Measurements from ENCODE around the gene PTPRR.

PTPRR gene

GRCh38 chr12:70774055-70774454, 146.5 kb downstream of the PTPRR start:
- Histone ChIP-seq H3K27me3 (no peaks in the 10 kb centered on the region), H3K27ac (no peak overlapping the region), H3K4me3 (ENCODE audit: low read depth in 1 of 2, low read length in 1 of 2) (no peak overlapping the region), H3K9me3 (no peaks in the 10 kb centered on the region), H3K36me3 (no peaks in the 10 kb centered on the region), H3K4me1 (ENCODE audit: control insufficient read depth in 1 of 2, insufficient read depth in 1 of 2, low read depth in 1 of 2, low read length in 1 of 2) (no peaks in the 10 kb centered on the region)
- TF ChIP-seq CTCF (IDR thresholded peaks at IDR 0.05) = no peak

GRCh38 chr12:70772836-70773235, 147.7 kb downstream of the PTPRR start:
- Histone ChIP-seq H3K4me3 (ENCODE audit: low read depth in 1 of 2, low read length in 1 of 2) (no peak overlapping the region), H3K9me3 (no peaks in the 10 kb centered on the region), H3K36me3 (no peaks in the 10 kb centered on the region), H3K4me1 (ENCODE audit: control insufficient read depth in 1 of 2, insufficient read depth in 1 of 2, low read depth in 1 of 2, low read length in 1 of 2) (no peaks in the 10 kb centered on the region), H3K27ac (no peak overlapping the region), H3K27me3 (no peaks in the 10 kb centered on the region)
- no peak for TF ChIP-seq CTCF (IDR thresholded peaks at IDR 0.05)

- Histone ChIP-seq H3K27ac (no peak overlapping the region), H3K4me1 (ENCODE audit: control insufficient read depth in 1 of 2, insufficient read depth in 1 of 2, low read depth in 1 of 2, low read length in 1 of 2) (no peaks in the 10 kb centered on the region), H3K36me3 (no peaks in the 10 kb centered on the region), H3K4me3 (ENCODE audit: low read depth in 1 of 2, low read length in 1 of 2) (no peak overlapping the region), H3K9me3 (no peaks in the 10 kb centered on the region), H3K27me3 (no peaks in the 10 kb centered on the region)
- TF ChIP-seq CTCF (IDR thresholded peaks at IDR 0.05) = no peak
Observed at GRCh38 chr12:70771581-70771980, 149.0 kb downstream of the PTPRR start.

GRCh38 chr12:70763666-70764065, 156.9 kb downstream of the PTPRR start:
- no peak for TF ChIP-seq CTCF (IDR thresholded peaks at IDR 0.05)
- Histone ChIP-seq H3K36me3 (no peaks in the 10 kb centered on the region), H3K9me3 (no peaks in the 10 kb centered on the region), H3K27me3 (no peaks in the 10 kb centered on the region), H3K4me1 (ENCODE audit: control insufficient read depth in 1 of 2, insufficient read depth in 1 of 2, low read depth in 1 of 2, low read length in 1 of 2) (no peaks in the 10 kb centered on the region), H3K27ac (no peak overlapping the region), H3K4me3 (ENCODE audit: low read depth in 1 of 2, low read length in 1 of 2) (no peak overlapping the region)

GRCh38 chr12:70762000-70762399, 158.5 kb downstream of the PTPRR start:
- Histone ChIP-seq H3K4me3 (ENCODE audit: low read depth in 1 of 2, low read length in 1 of 2) (no peak overlapping the region), H3K36me3 (no peaks in the 10 kb centered on the region), H3K9me3 (no peaks in the 10 kb centered on the region), H3K4me1 (ENCODE audit: control insufficient read depth in 1 of 2, insufficient read depth in 1 of 2, low read depth in 1 of 2, low read length in 1 of 2) (no peaks in the 10 kb centered on the region), H3K27me3 (no peaks in the 10 kb centered on the region), H3K27ac (no peak overlapping the region)
- no peak for TF ChIP-seq CTCF (IDR thresholded peaks at IDR 0.05)
